ENCODE measurements around the gene SLC37A1.

- no peak for TF ChIP-seq CTCF (IDR thresholded peaks at IDR 0.05; ENCODE audit: low read depth, low read length, missing input control)
- no peak for TF ChIP-seq MAX (IDR thresholded peaks at IDR 0.05)
These were observed 2.3 kb downstream of the SLC37A1 start for GRCh38 chr21:42515708-42516502.

Measured in liver (tissue), 2 donors.